Thymus (tissue), 11 donors: ENCODE data around the gene CSMD2. TPM values are rescaled to one million over a fixed set of nuclear protein-coding genes. Genes with fewer than 3 reads are reported as not detected.

Experiments used
- DNase-seq, 9 donors: peaks; one replicate each; pipeline ENCODE4 v3.0.0-alpha.2; 2013; ENCODE audit warnings: low spot score in 9 of 9, low read depth in 6 of 9, missing footprints in 1 of 9
- H3K27ac ChIP-seq, 2 donors: one replicate each; pipeline ENCODE4 v1.5.1; 2013; ENCODE audit warnings: control low read depth in 1 of 2, low read depth in 1 of 2, low read length in 1 of 2, mild to moderate bottlenecking in 1 of 2, moderate library complexity in 1 of 2
- H3K27me3 ChIP-seq, 2 donors: one replicate each; pipeline ENCODE4 v1.5.1; 2013; ENCODE audit warnings: low read length in 1 of 2; ENCODE audit not compliant: control insufficient read depth in 2 of 2, insufficient read depth in 1 of 2
- H3K36me3 ChIP-seq, 2 donors: one replicate each; pipeline ENCODE4 v1.5.1; 2013; ENCODE audit warnings: low read length in 1 of 2, mild to moderate bottlenecking in 1 of 2, moderate library complexity in 1 of 2; ENCODE audit not compliant: control insufficient read depth in 2 of 2, insufficient read depth in 2 of 2
- H3K4me1 ChIP-seq, 2 donors: one replicate each; pipeline ENCODE4 v1.5.1; 2013; ENCODE audit warnings: low read length in 2 of 2; ENCODE audit not compliant: control insufficient read depth in 2 of 2, insufficient read depth in 2 of 2
- H3K4me3 ChIP-seq, 2 donors: one replicate each; pipeline ENCODE4 v1.5.1; 2013; ENCODE audit warnings: low read length in 2 of 2, control low read depth in 1 of 2, mild to moderate bottlenecking in 1 of 2
- H3K9me3 ChIP-seq, 2 donors: one replicate each; pipeline ENCODE4 v1.5.1; 2013; ENCODE audit warnings: low read length in 1 of 2, mild to moderate bottlenecking in 1 of 2; ENCODE audit not compliant: control insufficient read depth in 2 of 2, insufficient read depth in 1 of 2
- WGBS: extraction: QIAGEN DNeasy Blood & Tissue Kit; methylation state at CpG from one replicate; pipeline ENCODE4 v1.1.7; 2013; 5-methylcytosine and 5-hydroxymethylcytosine counted together
- polyA plus RNA-seq: library from polyadenylated mRNA; stranded (reverse); fragments of 200-250 nt; gene quantifications from one replicate; pipeline ENCODE4 v1.2.3, GENCODE V29; 2013
- total RNA-seq: library from RNA; stranded (reverse); fragments of 120-200 nt; gene quantifications from one replicate; pipeline ENCODE4 v1.2.4, GENCODE V29; 2013
- donor health status: healthy.

Gene CSMD2
- total and polyA plus RNA-seq, 2 donors, result 0.14 TPM

DNA sequence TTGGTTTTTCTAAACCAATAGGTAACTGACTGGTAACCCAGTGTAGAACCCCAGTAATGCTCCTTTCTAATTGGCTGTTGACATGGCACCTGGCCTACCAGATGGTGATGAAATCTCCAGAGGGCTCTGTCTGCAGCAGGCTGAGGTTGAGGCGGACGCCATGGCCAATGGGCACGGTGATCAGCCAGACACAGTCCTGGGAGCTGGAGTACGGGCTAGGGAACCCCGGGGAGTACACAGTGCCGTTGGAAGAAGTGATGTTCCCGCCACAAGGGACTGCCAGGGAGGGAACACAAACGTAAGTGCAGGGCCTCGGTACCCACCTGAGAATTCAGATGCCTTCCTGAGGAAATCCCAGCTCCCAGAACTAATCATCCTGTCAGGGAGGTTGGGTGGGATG is 562.8 kb downstream of the CSMD2 start:
- no peak overlapping the region for H3K4me3 ChIP-seq
- no peaks in the 10 kb centered on the region for H3K4me1 ChIP-seq
- 96% methylated on average over 9 of the region's 9 CpGs for WGBS
- no peak overlapping the region for H3K27ac ChIP-seq
- no peaks in the 10 kb centered on the region for H3K9me3 ChIP-seq
- DNase-seq, result no peak
- no peaks in the 10 kb centered on the region for H3K27me3 ChIP-seq
- H3K36me3 ChIP-seq, result no peaks in the 10 kb centered on the region

DNA sequence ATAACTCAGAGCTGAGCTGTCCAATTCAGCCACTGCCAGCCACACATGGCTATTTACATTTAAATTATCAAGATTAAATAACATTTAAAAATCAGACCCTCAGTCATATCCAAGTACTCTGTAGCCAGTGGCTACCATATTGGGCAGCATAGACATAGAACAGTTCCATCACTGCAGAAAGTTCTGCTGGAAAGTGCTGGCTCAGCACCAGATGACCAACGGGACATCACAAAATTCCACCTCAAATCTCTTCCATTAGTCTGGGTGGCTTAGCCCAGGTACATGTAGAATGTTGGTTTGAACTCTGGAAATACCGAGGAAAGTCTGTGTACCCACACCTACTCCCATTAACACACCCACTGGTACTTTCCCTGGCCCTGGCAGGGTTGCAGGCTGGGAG is 563.3 kb downstream of the CSMD2 start:
- Histone ChIP-seq H3K27ac (no peak overlapping the region), H3K9me3 (no peaks in the 10 kb centered on the region), H3K36me3 (no peaks in the 10 kb centered on the region), H3K4me3 (no peak overlapping the region), H3K27me3 (no peaks in the 10 kb centered on the region), H3K4me1 (no peaks in the 10 kb centered on the region)
- no peak for DNase-seq
- 94% methylated on average over 2 of the region's 2 CpGs for WGBS

DNA sequence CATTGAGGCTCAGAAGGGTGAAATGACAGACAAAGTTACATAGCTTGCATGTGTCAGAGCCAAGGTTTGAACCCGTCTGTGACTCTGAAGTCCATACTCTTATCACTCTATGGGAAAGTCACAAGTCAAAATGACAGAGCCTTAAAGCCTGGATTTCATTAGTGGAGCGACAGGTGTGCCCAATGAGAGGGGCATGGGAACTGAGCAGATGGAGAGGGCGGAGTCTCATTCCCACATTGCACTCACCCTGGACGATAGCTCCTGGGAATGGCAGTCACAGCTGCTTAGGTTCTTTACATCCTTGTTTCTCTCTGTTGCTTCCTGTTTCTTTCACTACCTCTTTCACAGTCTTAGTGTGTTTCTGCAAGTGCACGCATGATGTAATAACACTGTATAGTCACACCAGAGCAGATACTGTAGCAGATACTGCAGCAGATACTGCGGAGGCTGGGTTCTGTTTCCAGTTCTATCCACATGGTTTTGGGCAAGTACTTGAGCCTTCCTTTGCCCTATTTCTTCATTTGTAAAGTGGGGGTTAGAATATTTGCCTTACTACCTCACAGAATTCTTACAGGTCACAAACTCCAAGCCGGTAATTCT is 565.4 kb downstream of the CSMD2 start:
- DNase-seq, result no peak
- Histone ChIP-seq H3K4me1 (no peaks in the 10 kb centered on the region), H3K9me3 (no peaks in the 10 kb centered on the region), H3K4me3 (no peak overlapping the region), H3K27ac (no peak overlapping the region), H3K36me3 (no peaks in the 10 kb centered on the region), H3K27me3 (no peaks in the 10 kb centered on the region)
- WGBS, result 91% methylated on average over 7 of the region's 7 CpGs

DNA sequence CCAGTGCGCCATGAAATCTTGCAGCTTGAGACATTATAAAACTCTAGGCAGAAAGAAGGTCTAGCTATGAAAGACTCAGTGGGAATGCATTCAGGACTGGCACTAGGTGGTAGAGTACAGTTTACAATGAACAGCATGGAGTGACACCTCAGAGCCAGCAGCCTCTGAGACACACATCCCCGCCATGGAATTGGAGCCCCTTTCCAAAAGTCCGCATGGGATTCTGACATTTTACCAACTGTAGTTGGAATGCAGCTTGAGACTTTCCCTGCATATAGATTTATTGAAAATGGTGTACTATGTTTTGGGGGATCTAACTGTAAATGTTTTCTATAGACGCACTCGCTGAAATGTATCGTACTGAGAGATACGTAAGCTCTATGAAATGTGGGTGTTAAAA is 576.3 kb downstream of the CSMD2 start:
- no peak for DNase-seq
- no peaks in the 10 kb centered on the region for H3K27me3 ChIP-seq

DNA sequence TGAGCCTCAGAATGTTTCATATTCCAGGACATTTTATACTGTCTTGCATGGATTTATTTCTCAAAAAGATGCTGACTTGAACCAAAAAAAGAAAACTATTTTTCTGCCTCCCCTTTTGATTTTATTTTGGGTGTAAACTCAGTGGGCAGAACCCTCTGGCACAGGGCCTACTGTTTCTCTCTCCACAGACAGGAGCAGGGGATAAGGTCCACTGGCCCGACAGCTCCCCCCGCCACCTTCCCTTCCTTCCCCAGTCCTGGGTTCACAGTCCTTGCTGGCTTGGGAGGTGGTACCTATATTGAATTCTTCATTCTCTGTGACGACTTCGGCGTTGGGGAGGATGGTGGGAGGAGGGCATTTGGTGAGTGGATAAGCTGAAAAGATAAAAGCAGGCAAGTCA is 578.2 kb downstream of the CSMD2 start:
- Histone ChIP-seq H3K4me3 (no peak overlapping the region), H3K27me3 (no peaks in the 10 kb centered on the region), H3K4me1 (no peaks in the 10 kb centered on the region), H3K9me3 (no peaks in the 10 kb centered on the region), H3K27ac (no peak overlapping the region), H3K36me3 (no peaks in the 10 kb centered on the region)
- whole genome bisulfite sequencing, result 95% methylated on average over 5 of the region's 5 CpGs
- DNase-seq, result no peak

More for the DNA sequence above, 576.3 kb downstream of the CSMD2 start:
- WGBS, result 96% methylated on average over 7 of the region's 7 CpGs
- no peaks in the 10 kb centered on the region for H3K9me3 ChIP-seq
- H3K27ac ChIP-seq, result no peak overlapping the region
- no peaks in the 10 kb centered on the region for H3K36me3 ChIP-seq
- H3K4me3 ChIP-seq, result no peak overlapping the region
- H3K4me1 ChIP-seq, result no peaks in the 10 kb centered on the region

- no peaks in the 10 kb centered on the region for H3K9me3 ChIP-seq
- no peak for DNase-seq
- H3K4me3 ChIP-seq, result no peak overlapping the region
- H3K27ac ChIP-seq, result no peak overlapping the region
- WGBS, result 97% methylated on average over 4 of the region's 4 CpGs
- H3K27me3 ChIP-seq, result no peaks in the 10 kb centered on the region
- no peaks in the 10 kb centered on the region for H3K4me1 ChIP-seq
- H3K36me3 ChIP-seq, result no peaks in the 10 kb centered on the region
Observed at GRCh38 chr1:33586106-33586505, 578.9 kb downstream of the CSMD2 start.

- 82% methylated on average over 6 of the region's 6 CpGs for WGBS
- Histone ChIP-seq H3K36me3 (no peaks in the 10 kb centered on the region), H3K4me1 (peaks cover 0 to 2% of the 10 kb centered on the region in 2 donors), H3K9me3 (no peaks in the 10 kb centered on the region), H3K27ac (no peak overlapping the region), H3K4me3 (no peak overlapping the region), H3K27me3 (no peaks in the 10 kb centered on the region)
- DNase-seq, result no peak
Observed at GRCh38 chr1:33583567-33583966, 581.5 kb downstream of the CSMD2 start.

GRCh38 chr1:33578557-33579448 is 586.2 kb downstream of the CSMD2 start:
- WGBS, result 60% methylated on average over 16 of the region's 16 CpGs
- H3K4me3 ChIP-seq, result no peak overlapping the region
- DNase-seq, result no peak
- H3K9me3 ChIP-seq, result no peaks in the 10 kb centered on the region
- H3K4me1 ChIP-seq, result peaks cover 0 to 2% of the 10 kb centered on the region in 2 donors
- H3K27me3 ChIP-seq, result no peaks in the 10 kb centered on the region
- no peak overlapping the region for H3K27ac ChIP-seq
- H3K36me3 ChIP-seq, result no peaks in the 10 kb centered on the region

GRCh38 chr1:33577663-33578062 is 587.4 kb downstream of the CSMD2 start:
- Histone ChIP-seq H3K36me3 (no peaks in the 10 kb centered on the region), H3K4me1 (peaks cover 0 to 2% of the 10 kb centered on the region in 2 donors), H3K27me3 (no peaks in the 10 kb centered on the region), H3K4me3 (no peak overlapping the region), H3K9me3 (no peaks in the 10 kb centered on the region), H3K27ac (no peak overlapping the region)
- no peak for DNase-seq
- 96% methylated on average over 9 of the region's 9 CpGs for WGBS
